Measurements from ENCODE around the gene ZC2HC1B. TPM values are rescaled to one million over a fixed set of nuclear protein-coding genes. Genes with fewer than 3 reads are reported as not detected.

The ZC2HC1B gene
- total RNA-seq, 5 donors from 2014 or later (not counting 1 experiment from before 2014, with no cell fraction given), result not detected

DNA sequence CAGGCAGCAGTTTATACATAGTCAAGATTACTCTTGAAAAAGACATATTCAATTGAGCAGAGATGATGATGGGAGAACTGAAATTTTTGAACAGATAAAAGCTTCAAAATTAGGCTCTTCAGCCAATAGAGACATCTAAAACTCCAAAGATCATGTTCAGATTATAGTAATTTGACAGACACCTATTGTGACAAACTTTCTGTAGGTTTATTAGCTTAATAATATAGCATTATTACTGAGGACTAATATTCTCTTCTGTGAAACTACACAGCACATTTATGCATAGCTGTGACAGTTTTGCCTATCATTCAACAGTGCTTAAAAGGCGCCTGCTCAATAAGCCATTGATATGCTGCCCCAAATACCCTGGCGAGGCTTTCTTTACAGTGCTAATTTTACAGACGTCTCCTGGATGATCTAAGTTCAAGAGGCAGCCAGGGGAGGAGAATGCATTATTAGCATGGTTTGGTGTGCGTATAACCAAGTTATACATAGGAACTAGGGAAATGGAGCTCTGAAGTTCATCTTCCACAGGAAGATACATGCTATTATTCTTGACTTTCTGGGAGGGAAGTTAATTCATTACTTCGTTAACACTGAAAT is 122.3 kb downstream of the ZC2HC1B start:
- ChIA-PET CTCF (no interaction called here), POLR2A (interaction anchor here in 1 of 2 donors (0.6 kb wide), 1 partner anchor 77 kb away, joined by 10 read pairs; no protein-coding TSS in a partner anchor)
- Mint-ChIP-seq H3K4me3 (no peak overlapping the region), H3K4me1 (no peaks in the 10 kb centered on the region), H3K9me3 (no peaks in the 10 kb centered on the region), H3K36me3 (no peaks in the 10 kb centered on the region), H3K27ac (no peak overlapping the region), H3K27me3 (peaks cover 0 to 2% of the 10 kb centered on the region in 2 donors)
- H3K36me3 ChIP-seq (ENCODE audit: control insufficient read depth in 2 of 2, extremely low read depth in 1 of 2, insufficient read depth in 1 of 2, low read length in 1 of 2), result no peaks in the 10 kb centered on the region
- DNase-seq (no peak), ATAC-seq (replicated peaks in 1 of 4) (no peak)
- H3K27me3 ChIP-seq (replicated peaks in 1 of 2; ENCODE audit: control insufficient read depth in 2 of 2, extremely low read depth in 1 of 2, insufficient read depth in 2 of 2, low read length in 1 of 2), result no peaks in the 10 kb centered on the region
- H3K4me3 ChIP-seq (ENCODE audit: control insufficient read depth in 1 of 2, extremely low read depth in 1 of 2, low read length in 1 of 2), result no peak overlapping the region
- no peaks in the 10 kb centered on the region for H3K9me3 ChIP-seq
- no peak overlapping the region for H3K27ac ChIP-seq (ENCODE audit: low read length)
- WGBS (ENCODE audit: insufficient coverage), result 100% methylated on average over 1 of the region's 5 CpGs
- H3K4me1 ChIP-seq (ENCODE audit: control insufficient read depth in 1 of 2, extremely low read depth in 1 of 2, insufficient read depth in 2 of 2, low read length in 2 of 2), result no peaks in the 10 kb centered on the region

Other genes starting within 250 kb of the ZC2HC1B start
- gene PHACTR2, start 186.5 kb upstream of the ZC2HC1B start, total RNA-seq, result 10 to 100 TPM; 31.9 to 50.3 (median 36.7) TPM
- gene LTV1, start 21.1 kb upstream of the ZC2HC1B start, total RNA-seq, result 10 to 100 TPM; 16.6 to 22.1 (median 20.3) TPM
- gene PLAGL1, start 143.8 kb downstream of the ZC2HC1B start, total RNA-seq, result 1 to 10 TPM; 3.4 to 5.7 (median 4.8) TPM
- 100 to 1,000 TPM; 111 to 125 (median 115) TPM for gene SF3B5, start 231.1 kb downstream of the ZC2HC1B start, total RNA-seq

Measured in T-cell (primary cell).